Activated T-helper 1 cell treated with anti-CD3 and anti-CD28 coated beads, Interleukin-2, amount 50 U/mL, for 16 hours (primary cell): Measurements from ENCODE around the gene FBXO31.
"Not testable (repeated sequence)": the region's sequence is repeated elsewhere in the genome, so short reads cannot be mapped to it uniquely, and the experiment has no call there.

Experiments
- DNase-seq, 2 donors: peaks; one replicate each; pipeline ENCODE4 v3.0.0-alpha.2; 2020; ENCODE audit warnings: low read depth in 1 of 2, low spot score in 1 of 2

FBXO31 gene

DNA sequence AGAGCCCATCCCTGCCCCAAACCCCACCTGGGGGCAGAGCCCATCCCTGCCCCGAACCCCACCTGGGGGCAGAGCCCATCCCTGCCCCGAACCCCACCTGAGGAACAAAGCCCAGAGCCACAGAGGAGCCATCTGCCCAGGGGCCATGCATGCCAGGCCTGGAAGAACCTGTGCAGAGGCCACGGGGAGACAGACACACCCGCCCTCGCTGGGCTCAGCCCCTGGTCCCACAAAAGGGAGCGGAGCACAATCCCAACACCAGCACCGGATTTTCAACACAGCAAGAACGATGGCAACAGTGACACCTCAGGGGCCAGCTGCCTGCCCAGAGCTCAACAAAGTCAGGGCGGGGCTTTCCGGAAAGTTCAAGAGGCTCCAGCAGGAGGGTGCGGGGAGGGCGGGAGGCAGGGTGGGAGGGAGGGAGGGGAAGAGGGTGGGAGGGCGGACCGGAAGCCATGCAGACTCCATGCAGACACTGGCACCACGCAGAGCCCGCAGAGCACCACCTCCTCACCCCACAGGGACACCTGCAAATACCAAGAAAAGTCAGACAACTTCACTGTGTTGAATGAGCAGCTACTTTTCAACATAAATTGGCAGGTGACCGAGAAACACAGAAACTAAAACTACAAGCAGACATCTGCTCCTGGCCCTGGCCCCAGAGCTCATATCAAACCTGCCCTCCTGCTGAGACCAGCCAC is 38.5 kb downstream of the FBXO31 start:
- peak; percentile 12 to 17 for DNase-seq

- DNase-seq: no peak
These were observed 39.2 kb downstream of the FBXO31 start for GRCh38 chr16:87344165-87344930.

DNA sequence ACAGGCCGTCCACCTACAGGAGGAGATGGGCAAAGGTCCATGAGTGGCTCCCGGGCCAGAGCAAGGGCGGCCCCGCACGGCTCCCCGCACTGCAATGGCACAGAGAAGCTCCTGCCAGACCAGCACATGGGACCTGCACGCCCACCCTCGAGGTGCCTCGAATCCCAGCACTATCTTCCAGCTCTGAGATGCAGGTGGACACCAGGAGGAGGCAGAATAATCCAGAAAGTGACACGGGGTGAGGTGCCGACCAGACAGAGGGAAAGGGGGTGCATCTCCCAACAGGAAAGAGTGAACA is 39.9 kb downstream of the FBXO31 start:
- DNase-seq: no peak

- no peak for DNase-seq
These were observed 40.4 kb downstream of the FBXO31 start for GRCh38 chr16:87342978-87343752.

GRCh38 chr16:87342504-87342903 is 41.1 kb downstream of the FBXO31 start:
- no peak for DNase-seq

GRCh38 chr16:87340198-87340597 is 43.4 kb downstream of the FBXO31 start:
- DNase-seq: no peak

DNA sequence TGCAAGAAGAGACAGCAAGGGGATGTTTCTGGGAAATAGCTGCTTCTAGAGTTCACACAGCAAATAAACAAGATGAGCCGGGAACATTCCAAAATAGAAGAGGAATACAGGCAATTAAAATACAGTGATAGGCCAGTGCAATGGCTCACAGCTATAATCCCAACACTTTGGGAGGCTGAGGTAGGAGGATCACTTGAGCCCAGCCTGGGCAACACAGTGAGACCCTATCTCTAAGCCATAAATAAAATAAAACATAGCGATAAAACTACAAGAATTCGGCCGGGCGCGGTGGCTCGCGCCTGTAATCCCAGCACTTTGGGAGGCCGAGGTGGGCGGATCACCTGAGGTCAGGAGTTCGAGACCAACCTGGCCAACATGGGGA is 43.9 kb downstream of the FBXO31 start:
- DNase-seq: not testable (repeated sequence)

DNA sequence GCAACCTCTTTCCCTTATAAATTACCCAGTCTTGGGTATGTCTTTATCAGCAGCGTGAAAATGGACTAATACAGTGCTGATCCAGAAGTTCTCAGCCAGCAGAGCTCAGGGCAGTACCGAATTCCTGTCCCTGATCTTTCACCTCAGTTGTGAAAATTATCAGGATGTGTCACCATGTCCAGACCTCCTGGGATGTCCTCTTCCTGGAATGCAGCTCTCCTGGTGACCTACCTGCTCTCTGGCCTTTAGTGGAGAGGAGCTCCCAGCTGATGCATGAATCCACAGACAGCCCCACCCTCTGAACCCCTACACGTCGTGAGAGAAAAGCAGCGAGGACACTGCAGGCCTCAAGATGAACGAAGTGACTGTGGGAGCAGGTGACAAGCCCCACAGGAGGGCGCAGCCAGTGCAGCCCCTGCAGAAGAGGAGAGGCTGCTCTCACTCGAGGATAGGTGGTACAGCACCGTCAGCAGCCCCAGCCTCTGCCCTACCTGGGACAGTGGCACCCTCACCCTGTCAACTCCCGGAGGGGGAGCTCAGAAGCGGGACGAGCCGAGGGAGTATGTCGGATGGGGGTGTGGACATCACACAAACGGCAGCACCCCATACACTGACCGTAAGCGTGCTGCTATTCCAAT is 44.4 kb downstream of the FBXO31 start:
- no peak for DNase-seq

- DNase-seq: no peak
These were observed 45.3 kb downstream of the FBXO31 start for GRCh38 chr16:87338155-87338765.

DNA sequence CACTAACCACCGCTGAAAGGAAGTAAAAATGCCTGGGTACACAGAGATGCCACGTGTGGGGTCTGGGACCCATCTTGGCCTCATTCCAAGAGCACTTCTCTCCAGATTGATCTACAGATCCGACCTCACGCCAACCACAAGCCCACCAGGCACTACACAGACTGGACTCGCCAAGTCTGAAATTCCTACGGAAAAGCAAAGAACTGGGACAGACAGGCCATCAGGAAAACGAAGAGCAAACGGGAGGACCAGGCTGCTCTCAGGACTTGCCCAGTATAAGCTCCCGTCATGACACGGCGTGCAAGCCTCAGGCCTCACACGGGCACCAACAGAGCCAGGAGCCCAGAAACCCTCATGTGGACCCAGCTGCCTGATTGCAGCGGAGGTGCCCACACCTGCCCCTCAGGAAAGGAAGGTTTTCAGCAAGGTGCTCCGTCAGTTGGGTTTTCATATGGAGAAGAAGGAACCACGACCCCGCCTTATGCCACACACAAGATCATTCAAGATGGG is 46.3 kb downstream of the FBXO31 start:
- DNase-seq: no peak

DNA sequence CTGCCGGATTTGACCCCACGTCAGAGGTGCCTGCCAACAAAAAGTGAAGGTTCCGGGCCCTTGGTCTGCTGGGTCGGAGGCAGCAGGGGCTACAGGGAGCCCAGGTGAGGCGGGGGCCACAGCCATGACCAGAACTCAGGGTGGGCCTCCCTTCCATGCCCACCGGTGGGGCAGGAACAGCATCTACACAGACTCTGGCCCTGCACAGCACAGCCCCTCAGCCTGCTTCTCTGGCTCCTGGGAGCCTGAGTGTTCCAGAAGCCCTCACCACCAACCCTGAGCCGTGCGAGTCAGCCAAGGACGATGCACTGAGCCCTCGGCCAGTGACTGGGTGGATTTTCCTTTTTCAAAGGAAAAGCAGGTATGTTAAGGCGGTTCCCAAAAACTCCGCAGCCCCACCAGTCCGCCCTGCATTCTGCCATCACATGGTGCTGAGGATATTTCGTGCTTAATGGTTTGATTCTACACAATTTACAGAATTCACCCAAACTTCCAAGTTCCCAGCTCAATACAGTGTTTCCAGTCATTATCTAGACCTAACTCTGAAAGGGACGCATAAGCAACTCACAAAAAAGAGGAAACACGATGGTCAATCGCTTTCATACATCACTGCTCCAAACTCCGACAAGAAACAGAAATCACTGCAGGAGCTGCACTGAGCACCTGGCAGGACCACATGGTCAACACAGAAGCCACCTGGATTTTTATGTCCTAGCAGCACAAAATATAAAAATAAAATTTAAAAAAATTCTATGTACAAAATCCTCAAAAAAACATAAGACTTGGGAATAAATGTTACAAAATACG is 46.9 kb downstream of the FBXO31 start:
- DNase-seq: no peak

- DNase-seq: no peak
These were observed 47.7 kb downstream of the FBXO31 start for GRCh38 chr16:87335625-87336433.

GRCh38 chr16:87334651-87335624 is 48.6 kb downstream of the FBXO31 start:
- DNase-seq: no peak

DNA sequence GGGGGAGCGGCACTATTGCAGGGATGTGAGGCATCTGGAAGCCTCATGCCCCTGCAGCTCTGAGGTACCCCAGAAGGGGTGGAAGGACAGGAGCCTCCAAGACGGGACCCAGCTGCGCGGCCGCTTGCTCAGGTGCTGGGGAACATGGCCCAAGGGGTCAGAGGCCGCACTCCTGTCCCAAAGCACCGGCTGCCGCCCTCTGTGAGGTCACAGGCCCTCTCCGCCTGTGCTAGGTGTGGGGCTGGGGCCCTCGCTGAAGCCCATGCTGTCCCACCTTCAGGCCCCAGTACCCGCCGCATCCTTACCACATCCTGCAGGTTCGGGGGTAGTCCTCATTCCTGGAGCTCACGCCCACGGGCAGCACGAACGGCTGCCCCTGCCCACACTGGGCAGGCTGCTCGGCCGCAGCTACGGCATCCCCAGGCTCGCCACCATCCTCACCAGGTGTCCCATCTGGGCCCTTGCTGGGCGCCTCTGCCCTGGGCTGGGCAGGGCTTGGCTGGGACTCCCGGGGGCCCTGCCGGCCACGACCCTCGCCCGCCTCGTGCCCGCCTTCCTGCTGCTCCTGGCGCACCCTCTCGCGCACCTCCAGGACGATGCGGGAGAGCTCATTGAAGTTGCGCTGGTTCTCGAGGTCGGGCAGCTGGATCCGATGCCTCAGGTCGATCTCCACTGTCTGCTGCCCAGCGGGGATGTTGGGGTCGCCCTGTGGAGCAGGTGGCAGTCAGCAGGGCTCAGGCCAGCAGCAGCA is 49.8 kb downstream of the FBXO31 start:
- DNase-seq: no peak

GRCh38 chr16:87333101-87333500 is 50.5 kb downstream of the FBXO31 start:
- no peak for DNase-seq

DNA sequence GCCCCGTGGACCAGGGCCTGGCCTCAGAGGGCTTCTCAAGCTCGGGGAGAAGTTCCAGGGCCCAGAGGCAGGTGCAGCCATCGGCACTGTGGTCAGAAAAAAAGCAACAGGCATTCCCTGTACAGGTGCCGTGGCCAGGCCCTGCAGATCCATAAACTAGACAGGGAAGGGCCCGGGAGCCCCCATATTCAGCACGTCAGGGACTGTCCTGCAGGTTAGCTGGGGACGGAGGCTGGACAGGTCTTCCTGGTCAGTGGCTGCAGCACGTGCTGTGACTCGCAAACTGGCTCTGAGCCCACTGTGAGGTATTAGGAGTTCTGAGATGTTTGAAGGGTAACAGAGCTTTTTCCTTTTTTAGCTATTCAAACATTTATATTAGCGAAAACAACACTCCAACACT is 51.4 kb downstream of the FBXO31 start:
- DNase-seq: no peak

GRCh38 chr16:87331241-87331801 is 52.3 kb downstream of the FBXO31 start:
- DNase-seq: no peak
